ENCODE results near the gene USP4.

DNA sequence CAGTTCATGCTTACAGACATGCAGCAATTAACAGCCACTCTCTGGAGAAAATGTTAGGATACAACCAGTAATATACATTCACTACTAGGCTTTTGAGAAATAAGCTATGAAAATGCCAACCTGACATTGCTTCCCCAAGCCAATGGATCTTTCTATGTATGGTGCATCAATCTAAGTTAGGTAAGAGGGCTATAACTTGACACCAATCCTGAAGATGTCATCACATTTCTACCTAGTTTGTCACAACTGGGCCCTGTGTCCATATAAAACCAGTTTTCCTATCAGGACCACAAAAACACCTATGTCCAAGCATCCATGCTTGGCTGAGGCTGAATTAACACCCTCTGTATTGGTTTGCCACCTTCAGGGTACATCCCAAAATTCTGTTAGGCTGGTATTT is 32.1 kb upstream of the USP4 start:
- TF ChIP-seq CTCF (IDR thresholded peaks at IDR 0.05) (no peak), EP300 (IDR thresholded peaks at IDR 0.05) (no peak)
